ENCODE data around the gene HIPK4.

DNA sequence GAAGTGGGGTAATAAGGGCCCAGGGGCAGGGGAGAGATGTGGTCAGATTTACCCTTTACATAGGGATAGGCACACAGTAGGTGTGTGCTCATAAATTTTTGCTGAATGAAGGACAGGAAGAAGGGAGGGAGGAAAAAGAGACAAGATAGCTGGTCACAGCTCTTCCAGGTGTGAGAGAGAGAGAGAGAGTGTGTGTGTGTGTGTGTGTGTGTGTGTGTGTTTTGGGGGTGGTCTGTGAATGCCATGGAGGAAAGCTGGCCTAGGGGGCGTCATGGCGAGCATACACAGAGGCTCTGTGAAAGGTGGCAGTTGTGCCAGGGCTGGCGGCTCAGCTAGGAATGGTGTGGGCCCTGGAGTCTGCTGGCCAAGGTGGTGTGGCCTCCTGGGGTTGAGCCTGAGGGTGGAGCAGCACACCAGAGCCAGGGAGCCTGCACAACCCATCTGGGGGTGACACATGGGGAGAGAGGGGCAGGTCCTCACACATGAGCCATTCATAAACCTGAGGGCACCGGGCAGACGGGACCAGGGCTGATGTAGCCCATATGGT lies 29.2 kb upstream of the HIPK4 start:
- TF ChIP-seq, protein P1, sequence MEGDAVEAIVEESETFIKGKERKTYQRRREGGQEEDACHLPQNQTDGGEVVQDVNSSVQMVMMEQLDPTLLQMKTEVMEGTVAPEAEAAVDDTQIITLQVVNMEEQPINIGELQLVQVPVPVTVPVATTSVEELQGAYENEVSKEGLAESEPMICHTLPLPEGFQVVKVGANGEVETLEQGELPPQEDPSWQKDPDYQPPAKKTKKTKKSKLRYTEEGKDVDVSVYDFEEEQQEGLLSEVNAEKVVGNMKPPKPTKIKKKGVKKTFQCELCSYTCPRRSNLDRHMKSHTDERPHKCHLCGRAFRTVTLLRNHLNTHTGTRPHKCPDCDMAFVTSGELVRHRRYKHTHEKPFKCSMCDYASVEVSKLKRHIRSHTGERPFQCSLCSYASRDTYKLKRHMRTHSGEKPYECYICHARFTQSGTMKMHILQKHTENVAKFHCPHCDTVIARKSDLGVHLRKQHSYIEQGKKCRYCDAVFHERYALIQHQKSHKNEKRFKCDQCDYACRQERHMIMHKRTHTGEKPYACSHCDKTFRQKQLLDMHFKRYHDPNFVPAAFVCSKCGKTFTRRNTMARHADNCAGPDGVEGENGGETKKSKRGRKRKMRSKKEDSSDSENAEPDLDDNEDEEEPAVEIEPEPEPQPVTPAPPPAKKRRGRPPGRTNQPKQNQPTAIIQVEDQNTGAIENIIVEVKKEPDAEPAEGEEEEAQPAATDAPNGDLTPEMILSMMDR (IDR thresholded peaks at IDR 0.05), result no peak
- TF ChIP-seq POLR2A (IDR thresholded peaks at IDR 0.05), result no peak
